Measurements from ENCODE around the gene MBNL1.

MBNL1 gene

GRCh38 chr3:152339881-152340505 is 71.3 kb downstream of the MBNL1 start:
- H3K4me3 ChIP-seq (ENCODE audit: low read length) = no peak overlapping the region
- no peaks in the 10 kb centered on the region for H3K9me2 ChIP-seq (replicated peaks; ENCODE audit: insufficient read depth, low read length)
- no peak overlapping the region for H3K27ac ChIP-seq (ENCODE audit: low read length)
- peaks cover 7% of the 10 kb centered on the region for H3F3A ChIP-seq (ENCODE audit: insufficient read depth, low read length)
- H3K4me1 ChIP-seq (ENCODE audit: low read length) = peaks cover 22% of the 10 kb centered on the region
- no peaks in the 10 kb centered on the region for H3K27me3 ChIP-seq (replicated peaks; ENCODE audit: insufficient read depth, low read length)
- peaks cover 11% of the 10 kb centered on the region; the same call in 1 of the 2 replicates for H3K36me3 ChIP-seq (replicated peaks; ENCODE audit: insufficient read depth, low read length)
- no peaks in the 10 kb centered on the region for H4K20me1 ChIP-seq (ENCODE audit: insufficient read depth, low read length)
- no peak for DNase-seq
- no peaks in the 10 kb centered on the region for H3K9me3 ChIP-seq (replicated peaks; ENCODE audit: insufficient read depth, low read length)
- TF ChIP-seq, protein P1, sequence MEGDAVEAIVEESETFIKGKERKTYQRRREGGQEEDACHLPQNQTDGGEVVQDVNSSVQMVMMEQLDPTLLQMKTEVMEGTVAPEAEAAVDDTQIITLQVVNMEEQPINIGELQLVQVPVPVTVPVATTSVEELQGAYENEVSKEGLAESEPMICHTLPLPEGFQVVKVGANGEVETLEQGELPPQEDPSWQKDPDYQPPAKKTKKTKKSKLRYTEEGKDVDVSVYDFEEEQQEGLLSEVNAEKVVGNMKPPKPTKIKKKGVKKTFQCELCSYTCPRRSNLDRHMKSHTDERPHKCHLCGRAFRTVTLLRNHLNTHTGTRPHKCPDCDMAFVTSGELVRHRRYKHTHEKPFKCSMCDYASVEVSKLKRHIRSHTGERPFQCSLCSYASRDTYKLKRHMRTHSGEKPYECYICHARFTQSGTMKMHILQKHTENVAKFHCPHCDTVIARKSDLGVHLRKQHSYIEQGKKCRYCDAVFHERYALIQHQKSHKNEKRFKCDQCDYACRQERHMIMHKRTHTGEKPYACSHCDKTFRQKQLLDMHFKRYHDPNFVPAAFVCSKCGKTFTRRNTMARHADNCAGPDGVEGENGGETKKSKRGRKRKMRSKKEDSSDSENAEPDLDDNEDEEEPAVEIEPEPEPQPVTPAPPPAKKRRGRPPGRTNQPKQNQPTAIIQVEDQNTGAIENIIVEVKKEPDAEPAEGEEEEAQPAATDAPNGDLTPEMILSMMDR (IDR thresholded peaks at IDR 0.05; ENCODE audit: low read length) = no peak
- TF ChIP-seq EZH2phosphoT487 (IDR thresholded peaks at IDR 0.05; ENCODE audit: low read length) = no peak
- TF ChIP-seq EZH2 (optimal IDR thresholded peaks at IDR 0.05; ENCODE audit: low read depth, low read length) = no peak
- peaks cover 99% of the 10 kb centered on the region for H3K79me2 ChIP-seq (ENCODE audit: low read length)
- H3K4me2 ChIP-seq (ENCODE audit: low read depth, low read length) = no peak overlapping the region
- no peak overlapping the region for H2AFZ ChIP-seq (ENCODE audit: low read length)
- no peak overlapping the region for H3K9ac ChIP-seq (ENCODE audit: low read length)

DNA sequence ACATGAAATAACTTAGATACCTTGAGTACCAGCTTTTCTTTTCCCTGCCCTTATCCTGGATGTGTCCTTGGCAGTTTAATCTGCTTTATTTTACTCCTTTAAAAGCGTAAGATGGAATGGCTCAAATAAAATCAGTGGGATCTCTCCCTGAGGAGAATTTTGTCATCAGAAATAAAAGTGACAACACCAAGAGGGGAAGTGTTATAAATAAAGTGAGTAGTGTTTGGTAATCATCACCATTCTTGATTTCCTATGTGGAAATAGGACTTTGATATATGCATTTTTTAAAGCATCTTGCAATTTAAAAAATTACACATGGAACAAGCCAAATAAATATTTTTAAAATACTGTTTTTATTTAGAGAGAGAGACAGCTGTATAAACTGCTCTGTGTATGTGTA is 76.5 kb downstream of the MBNL1 start:
- Histone ChIP-seq H3K9ac (ENCODE audit: low read length) (no peak overlapping the region), H3K9me2 (replicated peaks; ENCODE audit: insufficient read depth, low read length) (no peaks in the 10 kb centered on the region), H4K20me1 (ENCODE audit: insufficient read depth, low read length) (no peaks in the 10 kb centered on the region), H3K36me3 (replicated peaks; ENCODE audit: insufficient read depth, low read length) (peaks cover 6% of the 10 kb centered on the region; the same call in 1 of the 2 replicates), H3K4me1 (ENCODE audit: low read length) (no peaks in the 10 kb centered on the region), H3K27ac (ENCODE audit: low read length) (no peak overlapping the region), H3K9me3 (replicated peaks; ENCODE audit: insufficient read depth, low read length) (no peaks in the 10 kb centered on the region), H3K79me2 (ENCODE audit: low read length) (peaks cover 98% of the 10 kb centered on the region), H3F3A (ENCODE audit: insufficient read depth, low read length) (0 out of 2 replicates have a peak, but pooled peaks cover 3% of the 10 kb centered on the region), H3K4me2 (ENCODE audit: low read depth, low read length) (no peak overlapping the region), H2AFZ (ENCODE audit: low read length) (no peak overlapping the region), H3K4me3 (ENCODE audit: low read length) (no peak overlapping the region), H3K27me3 (replicated peaks; ENCODE audit: insufficient read depth, low read length) (no peaks in the 10 kb centered on the region)
- TF ChIP-seq EZH2phosphoT487 (IDR thresholded peaks at IDR 0.05; ENCODE audit: low read length) (no peak), EZH2 (optimal IDR thresholded peaks at IDR 0.05; ENCODE audit: low read depth, low read length) (no peak)
- TF ChIP-seq, protein P1 (IDR thresholded peaks at IDR 0.05; ENCODE audit: low read length) = no peak
- DNase-seq = no peak

GRCh38 chr3:152346058-152346457 is 77.3 kb downstream of the MBNL1 start:
- H3K9ac ChIP-seq (ENCODE audit: low read length) = no peak overlapping the region
- H3K9me2 ChIP-seq (replicated peaks; ENCODE audit: insufficient read depth, low read length) = no peaks in the 10 kb centered on the region
- H3K9me3 ChIP-seq (replicated peaks; ENCODE audit: insufficient read depth, low read length) = no peaks in the 10 kb centered on the region
- TF ChIP-seq EZH2phosphoT487 (IDR thresholded peaks at IDR 0.05; ENCODE audit: low read length) (no peak), EZH2 (optimal IDR thresholded peaks at IDR 0.05; ENCODE audit: low read depth, low read length) (no peak)
- TF ChIP-seq, protein P1 (IDR thresholded peaks at IDR 0.05; ENCODE audit: low read length) = no peak
- H3K4me3 ChIP-seq (ENCODE audit: low read length) = no peak overlapping the region
- peaks cover 6% of the 10 kb centered on the region; the same call in 1 of the 2 replicates for H3K36me3 ChIP-seq (replicated peaks; ENCODE audit: insufficient read depth, low read length)
- H3F3A ChIP-seq (ENCODE audit: insufficient read depth, low read length) = 0 out of 2 replicates have a peak, but pooled peaks cover 3% of the 10 kb centered on the region
- H2AFZ ChIP-seq (ENCODE audit: low read length) = no peak overlapping the region
- H4K20me1 ChIP-seq (ENCODE audit: insufficient read depth, low read length) = no peaks in the 10 kb centered on the region
- no peak for DNase-seq
- no peaks in the 10 kb centered on the region for H3K4me1 ChIP-seq (ENCODE audit: low read length)
- H3K79me2 ChIP-seq (ENCODE audit: low read length) = peaks cover 98% of the 10 kb centered on the region
- no peaks in the 10 kb centered on the region for H3K27me3 ChIP-seq (replicated peaks; ENCODE audit: insufficient read depth, low read length)
- H3K27ac ChIP-seq (ENCODE audit: low read length) = no peak overlapping the region
- no peak overlapping the region for H3K4me2 ChIP-seq (ENCODE audit: low read depth, low read length)
